Measurements from ENCODE around the gene TEX19. TPM values are rescaled to one million over a fixed set of nuclear protein-coding genes. Genes with fewer than 3 reads are reported as not detected.

Gene TEX19
- total and polyA plus RNA-seq, 11 donors: not detected

- TF ChIP-seq POLR2A (IDR thresholded peaks at IDR 0.05): no peak
- TF ChIP-seq CTCF (IDR thresholded peaks at IDR 0.05): no peak
- peaks cover 0 to 20% (median 10%) of the 10 kb centered on the region in 12 donors for H3K4me1 ChIP-seq
- H3K4me3 ChIP-seq: no peak overlapping the region
- DNase-seq (no peak), ATAC-seq (no peak)
- 90 to 96% (median 92%) methylated on average over 20 to 30 of the region's 30 CpGs for WGBS, 4 donors
- peaks cover 0 to 37% (median 0%) of the 10 kb centered on the region in 9 donors for H3K27me3 ChIP-seq
- H3K36me3 ChIP-seq: peaks cover 0 to 28% (median 0%) of the 10 kb centered on the region in 9 donors
- intact Hi-C loops (cut with DNase I): loop anchor here in 3 of 10 donors (10.0 kb wide), 3 partner anchors 91 to 291 kb away; partner anchors contain the start of genes DCXR (in 1 of the 3) and RAC3 (in 1 of the 3)
- no peaks in the 10 kb centered on the region for H3K9me3 ChIP-seq
- H3K27ac ChIP-seq: no peak overlapping the region
These were observed 33.5 kb upstream of the TEX19 start for GRCh38 chr17:82325286-82326180.

- TF ChIP-seq CTCF (IDR thresholded peaks at IDR 0.05): no peak
- ATAC-seq (no peak), DNase-seq (no peak)
- H3K9me3 ChIP-seq: no peaks in the 10 kb centered on the region
- no peak overlapping the region for H3K4me3 ChIP-seq
- WGBS, 4 donors: 76 to 81% (median 78%) methylated on average over 15 of the region's 15 CpGs
- H3K27ac ChIP-seq: no peak overlapping the region
- H3K27me3 ChIP-seq: peaks cover 0 to 30% (median 2%) of the 10 kb centered on the region in 9 donors
- peaks cover 0 to 23% (median 8%) of the 10 kb centered on the region in 12 donors for H3K4me1 ChIP-seq
- H3K36me3 ChIP-seq: peaks cover 0 to 28% (median 0%) of the 10 kb centered on the region in 9 donors
- intact Hi-C loops (cut with DNase I): loop anchor here in 3 of 10 donors (10.0 kb wide), 3 partner anchors 92 to 292 kb away; partner anchors contain the start of genes DCXR (in 1 of the 3) and RAC3 (in 1 of the 3)
These were observed 31.8 kb upstream of the TEX19 start for GRCh38 chr17:82327289-82327688.

GRCh38 chr17:82327757-82328140 is 31.3 kb upstream of the TEX19 start:
- 71 to 78% (median 73%) methylated on average over 16 of the region's 16 CpGs for WGBS, 4 donors
- Histone ChIP-seq H3K27me3 (peaks cover 0 to 33% (median 4%) of the 10 kb centered on the region in 9 donors), H3K4me3 (no peak overlapping the region), H3K27ac (no peak overlapping the region), H3K36me3 (peaks cover 0 to 28% (median 0%) of the 10 kb centered on the region in 9 donors), H3K9me3 (no peaks in the 10 kb centered on the region), H3K4me1 (peaks cover 0 to 28% (median 13%) of the 10 kb centered on the region in 12 donors)
- intact Hi-C loops (cut with DNase I): loop anchor here in 3 of 10 donors (10.0 kb wide), 3 partner anchors 93 to 293 kb away; partner anchors contain the start of genes DCXR (in 1 of the 3) and RAC3 (in 1 of the 3)
- ATAC-seq (no peak), DNase-seq (no peak)
- TF ChIP-seq CTCF (IDR thresholded peaks at IDR 0.05) (no peak), POLR2A (IDR thresholded peaks at IDR 0.05) (no peak)
